K562 (cell line): ENCODE data around the gene JUND. TPM values are rescaled to one million over a fixed set of nuclear protein-coding genes. Genes with fewer than 3 reads are reported as not detected.

Experiments used
- ARID1B ChIP-seq: fragments of 450-650 bp; IDR thresholded peaks from 2 replicates; pipeline ENCODE4 v1.6.1; 2016; ENCODE audit warnings: antibody characterized with exemption, mild to moderate bottlenecking, inconsistent platforms
- CBX2 ChIP-seq: fragments of 200-600 bp; sonication (generic); IDR thresholded peaks from one replicate; pipeline ENCODE4 v1.6.1; 2012; ENCODE audit warnings: mild to moderate bottlenecking, low read length, inconsistent platforms; ENCODE audit not compliant: insufficient read depth, poor library complexity, severe bottlenecking
- CEBPB ChIP-seq: fragments of 450-650 bp; IDR thresholded peaks from 2 replicates; pipeline ENCODE4 v1.6.1; 2016; ENCODE audit warnings: missing genetic modification characterization, missing compliant biosample characterization
- ETS2 ChIP-seq: IDR thresholded peaks from 2 replicates; pipeline ENCODE4 v1.6.1; 2016; ENCODE audit warnings: borderline replicate concordance, missing genetic modification characterization, mild to moderate bottlenecking, moderate library complexity, missing compliant biosample characterization; ENCODE audit not compliant: poor library complexity, severe bottlenecking
- HLTF ChIP-seq: fragments of 450-650 bp; IDR thresholded peaks from 2 replicates; pipeline ENCODE4 v1.6.1; 2016
- HMGN3 ChIP-seq: IDR thresholded peaks from 2 replicates; pipeline ENCODE4 v1.6.1; 2011; ENCODE audit warnings: borderline replicate concordance, low read depth, mild to moderate bottlenecking, mixed read lengths, low read length; ENCODE audit not compliant: insufficient read length; ENCODE audit errors: extremely low read depth
- ILK ChIP-seq: fragments of 450-650 bp; IDR thresholded peaks from 2 replicates; pipeline ENCODE4 v1.6.1; 2016; ENCODE audit warnings: missing genetic modification characterization, low read depth, mild to moderate bottlenecking, missing compliant biosample characterization, moderate library complexity, borderline replicate concordance
- MTA2 ChIP-seq: fragments of 450-650 bp; IDR thresholded peaks from 2 replicates; pipeline ENCODE4 v1.6.1; 2016; ENCODE audit warnings: low read depth
- NFE2 ChIP-seq: IDR thresholded peaks from 2 replicates; pipeline ENCODE4 v1.6.1; 2014; ENCODE audit warnings: antibody characterized with exemption, low read depth
- RBM17 ChIP-seq: fragments of 200-400 bp; formaldehyde crosslinking; IDR thresholded peaks from 2 replicates; pipeline ENCODE4 v1.6.1; 2017; ENCODE audit warnings: low read depth, mild to moderate bottlenecking, low read length, borderline replicate concordance
- RCOR1 ChIP-seq, 2 experiments: IDR thresholded peaks; 2 replicates each; pipeline ENCODE4 v1.6.1; 2012; ENCODE audit warnings: low read depth in 2 of 2, low read length in 2 of 2, borderline replicate concordance in 1 of 2, improper control_type of control experiment in 1 of 2
- SMARCA4 ChIP-seq: fragments of 450-650 bp; IDR thresholded peaks from 2 replicates; pipeline ENCODE4 v1.6.1; 2016
- SP2 ChIP-seq: IDR thresholded peaks from 2 replicates; pipeline ENCODE4 v1.6.1; 2011; ENCODE audit warnings: mild to moderate bottlenecking, low read depth, low read length, moderate library complexity; ENCODE audit not compliant: poor library complexity, severe bottlenecking; ENCODE audit errors: extremely low read depth
- TGIF2 ChIP-seq: sonication (generic); formaldehyde crosslinking; IDR thresholded peaks from 2 replicates; pipeline ENCODE4 v1.8.1; 2022; ENCODE audit warnings: mild to moderate bottlenecking, missing genetic modification reagents, moderate library complexity
- TOE1 ChIP-seq, 2 experiments: fragments of 450-650 bp in 1 of 2; sonication (generic) in 1 of 2; formaldehyde crosslinking in 1 of 2; IDR thresholded peaks; 2 replicates each; pipeline versions ENCODE4 v1.7.1 to v1.8.0; 2016 to 2022; ENCODE audit warnings: borderline replicate concordance in 2 of 2, mild to moderate bottlenecking in 2 of 2, antibody characterized with exemption in 1 of 2, inconsistent platforms in 1 of 2, low read depth in 1 of 2, missing genetic modification reagents in 1 of 2, moderate library complexity in 1 of 2
- WHSC1 ChIP-seq: IDR thresholded peaks from one replicate; pipeline ENCODE4 v1.6.1; 2012; ENCODE audit warnings: low read length, control low read depth, inconsistent platforms
- YBX1 ChIP-seq: fragments of 450-650 bp; IDR thresholded peaks from 2 replicates; pipeline ENCODE4 v1.7.1; 2016; ENCODE audit warnings: mild to moderate bottlenecking
- ZFPM2 ChIP-seq: fragments of 250-450 bp; sonication (Bioruptor Pico); IDR thresholded peaks from 2 replicates; pipeline ENCODE4 v1.5.1; 2022; ENCODE audit warnings: mild to moderate bottlenecking
- ZNF140 ChIP-seq: fragments of 250-450 bp; sonication (Bioruptor Pico); IDR thresholded peaks from 2 replicates; pipeline ENCODE4 v1.8.0; 2021; ENCODE audit warnings: moderate library complexity, mild to moderate bottlenecking, inconsistent platforms
- ZNF263 ChIP-seq: sonication (generic); formaldehyde crosslinking; IDR thresholded peaks from 2 replicates; pipeline ENCODE4 v1.8.0; 2022; ENCODE audit warnings: mild to moderate bottlenecking, missing genetic modification reagents, borderline replicate concordance
- ZNF76 ChIP-seq: fragments of 250-450 bp; sonication (Bioruptor Pico); IDR thresholded peaks from 2 replicates; pipeline ENCODE4 v1.4.0; 2020; ENCODE audit warnings: mild to moderate bottlenecking, moderate library complexity, borderline replicate concordance
- polyA plus RNA-seq, 8 experiments: library from polyadenylated mRNA; depleted of rRNA in 4 of 8; stranded (reverse) in 5 of 8; unstranded in 3 of 8; fragments of >200 nt; fragmentation: Nextera tagmentation in 2 of 8; fragmentation: Illumina TruSeq in 1 of 8; extraction: Ambion mirVana in 2 of 8; extraction: Trizol in 1 of 8; gene quantifications; 2 replicates each; pipeline versions ENCODE4 v1.2.1 to v1.2.3, GENCODE V29; 2011 to 2014; ENCODE audit warnings: inconsistent platforms in 1 of 8, missing spikeins in 1 of 8
- total RNA-seq, 7 experiments: library from RNA; depleted of rRNA in 6 of 7; stranded (reverse); fragments of >200 nt in 6 of 7; fragmentation: Illumina TruSeq in 2 of 7; extraction: Trizol in 2 of 7; gene quantifications; 2 replicates each; pipeline versions ENCODE4 v1.2.1 to v1.2.3, GENCODE V29; 2011 to 2021; ENCODE audit warnings: low replicate concordance in 1 of 7
- TF ChIP-seq, protein P1 (sequence below): fragments of 450-650 bp; conservative IDR thresholded peaks from 2 replicates; pipeline ENCODE4 v1.6.1; 2016; ENCODE audit warnings: missing genetic modification characterization, low read depth, mild to moderate bottlenecking, missing compliant biosample characterization, moderate library complexity
- TF ChIP-seq, protein P2 (sequence below): fragments of 450-650 bp; IDR thresholded peaks from 2 replicates; pipeline ENCODE4 v1.6.1; 2016; ENCODE audit warnings: missing biosample characterization, missing genetic modification characterization
- TF ChIP-seq, protein P3 (sequence below): sonication (generic); formaldehyde crosslinking; IDR thresholded peaks from 2 replicates; pipeline ENCODE4 v1.8.1; 2023; ENCODE audit warnings: mild to moderate bottlenecking, missing genetic modification reagents

Gene JUND
- total and polyA plus RNA-seq, 9 of the 15 experiments (the other 6 are each of a cell fraction or from before 2014, with no cell fraction given) = 6.4 to 286 (median 42.3) TPM

DNA sequence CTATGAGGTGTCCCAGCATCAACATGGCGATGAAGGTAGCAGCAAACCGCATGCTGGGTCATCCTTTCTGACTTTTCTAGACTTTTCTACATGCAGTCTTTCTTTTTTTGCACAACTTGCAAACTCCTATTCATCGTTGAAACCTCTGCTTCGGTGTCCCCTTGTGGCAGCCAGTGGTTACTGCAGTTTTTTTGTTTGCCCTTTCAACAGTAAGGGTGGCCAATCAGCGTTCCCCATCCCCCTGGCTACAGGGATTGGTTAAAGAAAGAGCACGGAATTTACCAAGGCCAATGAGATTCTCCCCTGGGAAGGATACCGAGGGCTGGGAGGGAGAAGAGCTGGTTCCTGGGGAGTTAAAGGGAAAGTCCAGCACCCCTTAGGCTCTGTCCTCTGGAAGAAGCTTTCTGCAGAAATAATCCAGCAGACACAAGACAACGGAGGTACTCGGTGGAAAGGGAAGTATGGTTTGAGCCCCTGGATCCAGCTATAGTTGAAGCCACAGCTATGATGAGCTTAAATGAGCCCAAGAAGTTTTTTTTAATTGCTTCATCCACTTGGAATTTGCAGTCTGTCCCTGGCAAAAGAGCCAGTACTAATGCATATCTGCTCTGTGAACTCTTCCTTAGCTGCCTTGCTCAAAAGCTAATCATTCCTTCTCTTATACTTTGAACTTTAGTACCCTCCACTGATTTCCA, 47.1 kb upstream of the JUND start (continued):
- TF ChIP-seq, protein P1, sequence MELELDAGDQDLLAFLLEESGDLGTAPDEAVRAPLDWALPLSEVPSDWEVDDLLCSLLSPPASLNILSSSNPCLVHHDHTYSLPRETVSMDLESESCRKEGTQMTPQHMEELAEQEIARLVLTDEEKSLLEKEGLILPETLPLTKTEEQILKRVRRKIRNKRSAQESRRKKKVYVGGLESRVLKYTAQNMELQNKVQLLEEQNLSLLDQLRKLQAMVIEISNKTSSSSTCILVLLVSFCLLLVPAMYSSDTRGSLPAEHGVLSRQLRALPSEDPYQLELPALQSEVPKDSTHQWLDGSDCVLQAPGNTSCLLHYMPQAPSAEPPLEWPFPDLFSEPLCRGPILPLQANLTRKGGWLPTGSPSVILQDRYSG = no peak
- no peak for TF ChIP-seq RBM17
- no peak for TF ChIP-seq HLTF
- peak; percentile 18 for TF ChIP-seq SP2
- TF ChIP-seq TGIF2 = no peak
- TF ChIP-seq ZNF140 (CRISPR knock-in tag) = no peak
- TF ChIP-seq CEBPB (tag) = peak; percentile 74
- TF ChIP-seq NFE2 = peak; percentile 39; the same call in 1 of the 2 replicates
- no peak for TF ChIP-seq CBX2
- TF ChIP-seq ARID1B = no peak
- TF ChIP-seq ZNF76 (CRISPR knock-in tag) = no peak
- TF ChIP-seq ZNF263 = peak; percentile 52; the same call in 1 of the 2 replicates
- TF ChIP-seq MTA2 = no peak
- TF ChIP-seq, protein P2, sequence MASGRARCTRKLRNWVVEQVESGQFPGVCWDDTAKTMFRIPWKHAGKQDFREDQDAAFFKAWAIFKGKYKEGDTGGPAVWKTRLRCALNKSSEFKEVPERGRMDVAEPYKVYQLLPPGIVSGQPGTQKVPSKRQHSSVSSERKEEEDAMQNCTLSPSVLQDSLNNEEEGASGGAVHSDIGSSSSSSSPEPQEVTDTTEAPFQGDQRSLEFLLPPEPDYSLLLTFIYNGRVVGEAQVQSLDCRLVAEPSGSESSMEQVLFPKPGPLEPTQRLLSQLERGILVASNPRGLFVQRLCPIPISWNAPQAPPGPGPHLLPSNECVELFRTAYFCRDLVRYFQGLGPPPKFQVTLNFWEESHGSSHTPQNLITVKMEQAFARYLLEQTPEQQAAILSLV (tag) = no peak
- TF ChIP-seq ETS2 (tag) = no peak
- no peak for TF ChIP-seq ZFPM2 (CRISPR knock-in tag)
- TF ChIP-seq ILK = no peak
- peak; percentile 91 for TF ChIP-seq TOE1 (IDR thresholded peaks at IDR 0.05; ENCODE audit: borderline replicate concordance)
- TF ChIP-seq TOE1 (CRISPR knock-in tag; IDR thresholded peaks at IDR 0.05; ENCODE audit: borderline replicate concordance, low read depth) = no peak
- TF ChIP-seq YBX1 = no peak
- TF ChIP-seq, protein P3, sequence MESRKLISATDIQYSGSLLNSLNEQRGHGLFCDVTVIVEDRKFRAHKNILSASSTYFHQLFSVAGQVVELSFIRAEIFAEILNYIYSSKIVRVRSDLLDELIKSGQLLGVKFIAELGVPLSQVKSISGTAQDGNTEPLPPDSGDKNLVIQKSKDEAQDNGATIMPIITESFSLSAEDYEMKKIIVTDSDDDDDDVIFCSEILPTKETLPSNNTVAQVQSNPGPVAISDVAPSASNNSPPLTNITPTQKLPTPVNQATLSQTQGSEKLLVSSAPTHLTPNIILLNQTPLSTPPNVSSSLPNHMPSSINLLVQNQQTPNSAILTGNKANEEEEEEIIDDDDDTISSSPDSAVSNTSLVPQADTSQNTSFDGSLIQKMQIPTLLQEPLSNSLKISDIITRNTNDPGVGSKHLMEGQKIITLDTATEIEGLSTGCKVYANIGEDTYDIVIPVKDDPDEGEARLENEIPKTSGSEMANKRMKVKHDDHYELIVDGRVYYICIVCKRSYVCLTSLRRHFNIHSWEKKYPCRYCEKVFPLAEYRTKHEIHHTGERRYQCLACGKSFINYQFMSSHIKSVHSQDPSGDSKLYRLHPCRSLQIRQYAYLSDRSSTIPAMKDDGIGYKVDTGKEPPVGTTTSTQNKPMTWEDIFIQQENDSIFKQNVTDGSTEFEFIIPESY (CRISPR knock-in tag) = no peak
- no peak for TF ChIP-seq HMGN3
- TF ChIP-seq SMARCA4 = 0 out of 2 replicates have a peak, but pooled peaks have one; percentile 34
- no peak for TF ChIP-seq WHSC1
- peak in 1 of 2 experiments; percentile 39; a peak in 1 of 4 replicates for TF ChIP-seq RCOR1 (IDR thresholded peaks at IDR 0.05; ENCODE audit: borderline replicate concordance in 1 of 2, low read depth in 2 of 2, low read length in 2 of 2)
